ENCODE results near the gene LRRTM3.

LRRTM3 gene

GRCh38 chr10:67036808-67037207, 111.0 kb downstream of the LRRTM3 start:
- no peak for DNase-seq

GRCh38 chr10:67043041-67043440, 117.2 kb downstream of the LRRTM3 start:
- no peak for DNase-seq

- DNase-seq, result no peak
These were observed 119.6 kb downstream of the LRRTM3 start for GRCh38 chr10:67045404-67045803.

GRCh38 chr10:67046507-67046906, 120.7 kb downstream of the LRRTM3 start:
- DNase-seq, result no peak

- no peak for DNase-seq
These were observed 124.2 kb downstream of the LRRTM3 start for GRCh38 chr10:67049988-67050387.

- no peak for DNase-seq
These were observed 124.6 kb downstream of the LRRTM3 start for GRCh38 chr10:67050415-67050814.

GRCh38 chr10:67072654-67073053, 146.8 kb downstream of the LRRTM3 start:
- no peak for DNase-seq

GRCh38 chr10:67075491-67075971, 149.7 kb downstream of the LRRTM3 start:
- no peak for DNase-seq

GRCh38 chr10:67076144-67076543, 150.3 kb downstream of the LRRTM3 start:
- DNase-seq, result no peak

GRCh38 chr10:67077376-67077775, 151.5 kb downstream of the LRRTM3 start:
- DNase-seq, result no peak

GRCh38 chr10:67079126-67079525, 153.3 kb downstream of the LRRTM3 start:
- DNase-seq, result no peak

- DNase-seq, result no peak
These were observed 160.7 kb downstream of the LRRTM3 start for GRCh38 chr10:67086327-67087134.

GRCh38 chr10:67087135-67087425, 161.2 kb downstream of the LRRTM3 start:
- DNase-seq, result no peak

GRCh38 chr10:67088036-67088435, 162.2 kb downstream of the LRRTM3 start:
- DNase-seq, result no peak

GRCh38 chr10:67095531-67095930, 169.7 kb downstream of the LRRTM3 start:
- no peak for DNase-seq

- no peak for DNase-seq
These were observed 172.6 kb downstream of the LRRTM3 start for GRCh38 chr10:67098461-67098860.

- DNase-seq, result no peak
These were observed 175.1 kb downstream of the LRRTM3 start for GRCh38 chr10:67100951-67101350.

- no peak for DNase-seq
These were observed 181.8 kb downstream of the LRRTM3 start for GRCh38 chr10:67107670-67108069.

- no peak for DNase-seq
These were observed 184.4 kb downstream of the LRRTM3 start for GRCh38 chr10:67110286-67110685.

GRCh38 chr10:67112765-67113164, 186.9 kb downstream of the LRRTM3 start:
- DNase-seq, result no peak

GRCh38 chr10:67114945-67115344, 189.1 kb downstream of the LRRTM3 start:
- DNase-seq, result no peak

- no peak for DNase-seq
These were observed 190.1 kb downstream of the LRRTM3 start for GRCh38 chr10:67115972-67116371.

- DNase-seq, result no peak
These were observed 193.8 kb downstream of the LRRTM3 start for GRCh38 chr10:67119651-67120050.

- DNase-seq, result no peak
These were observed 201.6 kb downstream of the LRRTM3 start for GRCh38 chr10:67127441-67127840.

- DNase-seq, result no peak
These were observed 214.8 kb downstream of the LRRTM3 start for GRCh38 chr10:67140641-67141040.

Data from amniotic stem cell (primary cell).